ENCODE measurements around the gene YTHDF1. TPM values are rescaled to one million over a fixed set of nuclear protein-coding genes. Genes with fewer than 3 reads are reported as not detected.

YTHDF1 gene
- total RNA-seq, 1 donor from 2014 or later, result 41.3 TPM

- intact Hi-C loops (cut with micrococcal nuclease), result no loop called here
Measured at GRCh38 chr20:63248835-63249591, 33.1 kb upstream of the YTHDF1 start.

DNA sequence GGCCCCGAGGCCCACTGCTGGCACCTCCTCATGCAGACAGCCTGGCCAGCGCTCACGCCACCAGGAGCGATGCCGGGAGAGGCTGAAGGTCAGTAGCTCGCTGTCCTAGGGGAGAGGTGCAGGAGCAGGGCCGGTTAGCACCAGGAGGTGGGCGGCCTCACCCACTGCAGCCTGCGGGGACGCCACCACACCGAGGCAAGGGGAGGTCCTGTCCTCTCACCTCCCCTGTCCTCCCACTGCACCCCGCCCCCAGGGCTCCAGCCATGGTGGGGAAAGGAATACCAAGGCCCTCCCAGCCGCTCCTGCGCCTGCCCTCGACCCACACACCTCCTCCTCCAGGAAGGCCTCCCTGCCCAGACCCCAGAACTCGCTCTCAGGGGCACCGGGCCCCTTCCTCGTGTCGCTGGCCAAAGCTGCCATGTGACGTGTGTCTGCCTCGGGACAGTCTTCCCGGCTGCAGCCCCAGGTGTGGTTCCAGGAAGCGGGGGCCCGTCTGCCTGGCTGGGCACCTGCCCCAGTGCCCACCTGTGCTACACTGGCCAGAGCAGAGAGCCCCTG, 31.8 kb upstream of the YTHDF1 start:
- intact Hi-C loops (cut with micrococcal nuclease), result no loop called here

DNA sequence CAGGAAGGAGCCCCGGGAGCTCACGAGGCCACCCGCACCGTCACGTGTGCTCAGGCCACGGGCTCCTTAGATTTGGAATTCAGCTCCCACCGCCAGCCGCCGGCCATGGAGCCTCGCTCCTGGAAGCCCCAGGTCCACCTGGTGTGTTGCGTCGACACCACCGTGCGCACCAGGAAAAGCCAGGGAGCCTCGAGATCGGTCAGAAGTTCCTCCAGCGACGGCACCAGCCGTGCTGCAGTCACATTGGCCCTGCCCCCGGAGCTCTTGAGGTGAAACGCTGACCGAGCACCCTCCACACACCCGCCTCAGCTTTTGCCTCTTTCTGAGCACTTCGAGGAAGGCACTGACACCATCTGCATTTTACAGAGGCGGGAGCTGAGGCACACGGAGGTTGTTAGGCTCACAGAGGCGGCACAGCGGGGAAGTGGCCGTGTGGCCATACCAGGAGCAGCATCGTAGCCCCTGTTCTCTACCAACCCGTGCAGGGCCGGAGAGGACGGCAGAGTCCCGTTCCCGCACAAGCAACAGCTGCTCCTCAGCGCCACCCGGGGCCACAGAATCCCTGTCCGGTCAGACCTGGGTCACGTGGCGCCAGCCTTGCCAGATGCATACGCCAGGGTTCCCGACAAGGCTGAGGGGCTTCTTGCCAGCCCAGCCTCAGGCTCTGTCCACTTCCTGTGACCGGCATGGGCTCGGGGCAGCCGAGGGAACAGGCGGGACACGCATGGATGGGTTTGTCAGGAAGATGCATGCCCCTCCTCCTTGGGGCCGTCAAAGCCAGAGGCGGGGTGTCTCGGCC, 30.8 kb upstream of the YTHDF1 start:
- intact Hi-C loops (cut with micrococcal nuclease), result no loop called here

- intact Hi-C loops (cut with micrococcal nuclease), result no loop called here
Measured at GRCh38 chr20:63244468-63244867, 28.5 kb upstream of the YTHDF1 start.

DNA sequence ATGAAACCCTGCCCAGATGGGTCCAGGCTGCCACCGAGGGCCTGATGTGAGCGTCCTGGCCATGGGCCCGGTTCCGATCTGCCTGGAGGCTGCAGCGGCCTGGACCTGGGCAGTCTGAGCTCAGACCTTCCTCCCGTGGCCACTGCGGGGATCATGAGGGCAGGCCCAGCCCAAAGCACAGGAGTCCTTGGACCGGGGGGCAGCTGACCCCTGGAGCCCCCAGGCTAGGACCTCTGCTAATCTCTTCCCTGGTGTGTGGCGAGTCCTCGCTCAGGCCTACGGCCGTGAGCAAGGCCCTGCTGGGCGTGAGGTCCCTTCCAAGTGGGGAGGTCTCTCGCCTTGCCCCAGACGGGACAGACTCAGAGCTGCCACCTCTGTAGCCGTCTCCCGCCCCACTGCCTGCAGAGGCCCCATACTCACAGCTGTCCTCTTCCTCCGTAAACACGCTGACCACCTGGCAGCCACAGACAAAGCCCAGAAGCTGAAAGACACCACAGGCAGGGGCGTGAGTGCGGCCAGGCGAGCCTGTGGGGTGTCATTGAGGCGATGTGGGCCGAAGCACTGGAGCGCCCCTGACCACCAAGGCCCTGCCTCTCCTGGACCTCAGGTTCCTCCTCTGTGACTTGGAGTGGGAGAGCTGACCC, 27.8 kb upstream of the YTHDF1 start:
- intact Hi-C loops (cut with micrococcal nuclease), result no loop called here

- intact Hi-C loops (cut with micrococcal nuclease), result no loop called here
Measured at GRCh38 chr20:63242736-63243135, 26.8 kb upstream of the YTHDF1 start.

- intact Hi-C loops (cut with micrococcal nuclease), result no loop called here
Measured at GRCh38 chr20:63241272-63241671, 25.3 kb upstream of the YTHDF1 start.

- intact Hi-C loops (cut with micrococcal nuclease), result no loop called here
Measured at GRCh38 chr20:63240004-63240403, 24.1 kb upstream of the YTHDF1 start.

GRCh38 chr20:63239431-63239830, 23.5 kb upstream of the YTHDF1 start:
- intact Hi-C loops (cut with micrococcal nuclease), result no loop called here

GRCh38 chr20:63238514-63239125, 22.7 kb upstream of the YTHDF1 start:
- intact Hi-C loops (cut with micrococcal nuclease), result no loop called here

- intact Hi-C loops (cut with micrococcal nuclease), result no loop called here
Measured at GRCh38 chr20:63238031-63238430, 22.1 kb upstream of the YTHDF1 start.

- intact Hi-C loops (cut with micrococcal nuclease), result no loop called here
Measured at GRCh38 chr20:63236116-63236837, 20.3 kb upstream of the YTHDF1 start.

- intact Hi-C loops (cut with micrococcal nuclease), result no loop called here
Measured at GRCh38 chr20:63235399-63235983, 19.6 kb upstream of the YTHDF1 start, which contains the start of gene BIRC7. TSS of gene BIRC7 (plus strand) at chr20:63235905. CDS start at chr20:63236097, 192 bp downstream.

DNA sequence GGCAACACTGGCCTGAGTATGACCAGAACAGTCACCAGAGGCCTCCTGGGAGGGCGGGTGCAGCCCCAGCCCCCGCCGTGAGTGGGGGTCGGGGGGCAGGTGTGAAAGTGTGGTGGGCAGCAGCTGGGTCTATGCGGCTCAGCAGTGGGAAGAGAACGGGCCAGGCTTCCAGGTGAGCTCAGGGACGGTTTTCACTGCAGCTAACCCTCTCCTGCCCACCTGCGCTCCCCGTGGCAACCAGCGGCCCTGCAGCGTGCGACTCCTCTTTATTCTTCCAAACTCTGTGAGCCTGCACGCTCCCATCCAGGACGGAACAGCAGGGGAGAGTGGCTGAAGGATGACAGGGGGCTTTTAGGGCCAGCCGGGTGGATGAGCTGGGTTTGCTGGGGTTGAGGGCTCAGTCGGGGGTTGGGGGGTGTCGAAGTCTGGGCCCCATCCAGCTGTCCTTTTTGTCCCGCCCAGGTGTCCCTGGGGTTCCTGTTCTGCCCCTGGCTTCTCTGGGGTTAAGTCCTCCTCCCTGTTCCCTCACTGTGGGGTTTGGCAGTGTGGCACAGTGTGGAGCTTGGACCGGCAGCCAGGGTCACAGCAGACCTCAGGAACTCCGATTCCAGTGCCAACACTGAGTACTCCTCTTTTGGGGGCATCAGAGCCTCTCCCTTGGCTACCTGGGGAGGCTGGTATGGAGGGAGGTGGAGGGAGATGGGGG, 18.9 kb upstream of the YTHDF1 start:
- intact Hi-C loops (cut with micrococcal nuclease), result no loop called here

GRCh38 chr20:63233924-63234323, 18.0 kb upstream of the YTHDF1 start:
- intact Hi-C loops (cut with micrococcal nuclease), result no loop called here

DNA sequence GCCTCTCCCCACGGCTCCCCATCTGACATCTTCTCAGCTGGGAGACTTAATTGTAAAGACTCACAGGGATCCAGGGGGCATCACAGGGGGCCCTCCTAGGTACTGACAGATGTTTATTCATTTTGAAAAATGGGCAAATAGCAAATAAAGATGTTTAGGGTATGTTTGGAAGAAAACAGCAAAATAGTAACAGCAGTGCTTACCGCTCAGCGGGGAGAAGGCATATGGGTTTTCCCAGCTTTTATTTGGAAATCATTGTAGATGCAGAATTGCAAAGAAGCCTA, 17.1 kb upstream of the YTHDF1 start:
- intact Hi-C loops (cut with micrococcal nuclease), result no loop called here

DNA sequence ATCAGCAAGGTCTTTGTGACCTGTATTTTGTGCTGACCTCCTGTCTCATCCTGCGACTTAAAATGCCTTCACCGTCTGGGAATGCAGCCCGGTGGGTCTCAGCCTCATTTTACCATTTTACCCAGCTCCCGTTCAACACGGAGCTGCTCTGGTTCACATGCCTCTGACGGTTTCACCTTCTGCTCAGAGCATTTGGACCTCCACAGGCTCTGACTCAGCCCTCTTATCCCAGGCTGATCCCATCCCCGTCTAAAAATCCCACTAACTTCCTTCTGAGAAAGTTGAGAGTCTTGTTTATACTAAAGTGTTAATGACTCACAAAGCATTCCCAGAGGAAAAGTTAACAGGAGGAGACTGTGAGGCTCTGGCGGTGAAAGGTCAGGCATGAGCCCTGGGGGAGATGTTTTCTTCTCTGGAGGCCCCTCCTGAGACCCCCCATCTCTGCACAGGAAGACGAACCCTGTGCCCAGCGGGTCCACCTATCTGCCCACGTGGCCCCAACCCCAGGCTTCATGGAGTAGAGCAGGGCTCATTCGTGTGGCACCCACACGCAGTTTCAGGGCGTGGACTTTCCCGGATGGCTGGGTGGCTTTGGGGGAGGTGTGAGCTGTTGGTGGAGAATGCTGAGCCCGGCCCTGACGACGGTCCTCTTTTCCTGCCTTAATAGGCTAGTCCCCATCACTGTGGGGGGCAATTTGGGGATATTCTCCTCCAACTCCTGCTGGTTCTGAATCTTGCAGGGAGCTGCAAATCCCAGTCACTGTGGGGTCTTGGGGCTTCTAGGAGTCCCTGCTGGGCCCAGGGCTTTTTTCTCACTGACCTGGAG, 16.5 kb upstream of the YTHDF1 start:
- intact Hi-C loops (cut with micrococcal nuclease), result no loop called here

- intact Hi-C loops (cut with micrococcal nuclease), result no loop called here
Measured at GRCh38 chr20:63230800-63231268, 14.9 kb upstream of the YTHDF1 start.

DNA sequence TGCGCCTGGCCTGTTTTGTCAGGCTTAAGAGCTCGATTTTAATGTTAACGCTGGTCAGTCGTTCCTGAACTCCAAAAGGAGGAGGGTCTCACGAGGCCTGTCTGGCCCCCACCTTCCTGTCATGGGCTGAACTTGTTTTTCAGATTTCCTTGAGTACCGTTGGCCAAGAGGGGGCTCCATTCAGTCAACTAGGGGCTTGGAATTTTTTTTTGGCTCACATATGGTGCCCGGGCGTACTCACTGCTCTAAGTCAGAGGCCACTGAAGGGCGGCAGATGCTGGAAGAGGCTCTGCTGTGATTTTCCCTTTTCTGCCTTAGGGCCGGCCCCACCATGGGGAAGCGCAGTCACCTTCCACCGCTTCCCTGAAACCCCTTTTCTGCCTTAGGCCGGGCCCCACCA, 12.9 kb upstream of the YTHDF1 start:
- intact Hi-C loops (cut with micrococcal nuclease), result no loop called here

Data from T-helper 1 cell treated with Interleukin-12 subunit alpha and Interleukin-12 subunit beta and Interleukin-4 antibody, amounts not matched to agents 30 ng/mL and 1 ng/mL, for 36 hours (primary cell).